HepG2 (cell line): ENCODE results near the gene CNTD1. TPM values are rescaled to one million over a fixed set of nuclear protein-coding genes. Genes with fewer than 3 reads are reported as not detected.

Experiments used
- ETV5 ChIP-seq: IDR thresholded peaks from 2 replicates; pipeline ENCODE4 v1.6.1; 2018; ENCODE audit warnings: missing biosample characterization, missing genetic modification reagents, inconsistent platforms, borderline replicate concordance
- MAFG ChIP-seq: sonication (generic); formaldehyde crosslinking; IDR thresholded peaks from 2 replicates; pipeline ENCODE4 v1.5.1; 2020; ENCODE audit warnings: mild to moderate bottlenecking, missing genetic modification reagents
- NCOA2 ChIP-seq: sonication (generic); formaldehyde crosslinking; IDR thresholded peaks from 2 replicates; pipeline ENCODE4 v1.8.0; 2022; ENCODE audit warnings: inconsistent platforms
- NFKB2 ChIP-seq: sonication (generic); formaldehyde crosslinking; IDR thresholded peaks from 2 replicates; pipeline ENCODE4 v1.4.0; 2020; ENCODE audit warnings: missing genetic modification reagents, borderline replicate concordance
- SIX4 ChIP-seq: sonication (generic); formaldehyde crosslinking; IDR thresholded peaks from 2 replicates; pipeline ENCODE4 v1.4.0; 2020; ENCODE audit warnings: missing genetic modification reagents
- ZNF816 ChIP-seq: sonication (generic); formaldehyde crosslinking; IDR thresholded peaks from 2 replicates; pipeline ENCODE4 v1.8.0; 2022; ENCODE audit warnings: missing genetic modification reagents, mild to moderate bottlenecking, borderline replicate concordance
- ZSCAN22 ChIP-seq: sonication (generic); formaldehyde crosslinking; IDR thresholded peaks from 2 replicates; pipeline ENCODE4 v1.4.0; 2020; ENCODE audit warnings: mild to moderate bottlenecking, missing genetic modification reagents
- ZSCAN9 ChIP-seq: IDR thresholded peaks from 2 replicates; pipeline ENCODE4 v1.6.1; 2016; ENCODE audit warnings: borderline replicate concordance
- polyA plus RNA-seq, 8 experiments: library from polyadenylated mRNA; depleted of rRNA in 3 of 8; stranded (reverse) in 7 of 8; unstranded in 1 of 8; fragments of >200 nt; fragmentation: Illumina TruSeq in 4 of 8; extraction: Trizol in 4 of 8; gene quantifications; 2 replicates each; pipeline versions ENCODE4 v1.2.1 to v1.2.3, GENCODE V29; 2011 to 2016; ENCODE audit warnings: low read depth in 4 of 8, missing spikeins in 1 of 8, mixed read lengths in 1 of 8; ENCODE audit not compliant: insufficient read depth in 1 of 8
- total RNA-seq, 5 experiments: library from RNA; depleted of rRNA; stranded (reverse); fragments of >200 nt; fragmentation: Illumina TruSeq; extraction: Trizol; gene quantifications; 2 replicates each; pipeline ENCODE4 v1.2.3, GENCODE V29; 2016; ENCODE audit warnings: low read depth in 1 of 5
- TF ChIP-seq, protein P1 (sequence below): sonication (generic); formaldehyde crosslinking; IDR thresholded peaks from 2 replicates; pipeline ENCODE4 v1.4.0; 2020; ENCODE audit warnings: missing genetic modification reagents, mild to moderate bottlenecking, borderline replicate concordance
- TF ChIP-seq, protein P2 (sequence below): sonication (generic); formaldehyde crosslinking; IDR thresholded peaks from 2 replicates; pipeline ENCODE4 v1.4.0; 2020; ENCODE audit warnings: missing genetic modification reagents
- TF ChIP-seq, protein P3 (sequence below): sonication (generic); formaldehyde crosslinking; IDR thresholded peaks from 2 replicates; pipeline ENCODE4 v1.5.0; 2020; ENCODE audit warnings: missing genetic modification reagents, mild to moderate bottlenecking, borderline replicate concordance
- TF ChIP-seq, protein P4 (sequence below): IDR thresholded peaks from 2 replicates; pipeline ENCODE4 v1.6.1; 2016; ENCODE audit warnings: low read depth, borderline replicate concordance
- TF ChIP-seq, protein P5 (sequence below): sonication (generic); formaldehyde crosslinking; IDR thresholded peaks from one replicate; pipeline ENCODE4 v1.5.1; 2020; ENCODE audit warnings: mild to moderate bottlenecking, missing genetic modification reagents; ENCODE audit errors: not compliant biosample characterization

Gene CNTD1
- total and polyA plus RNA-seq, 2 of the 13 experiments (the other 11 are each of a cell fraction or from before 2014, with no cell fraction given) = 0.11 to 0.15 TPM

DNA sequence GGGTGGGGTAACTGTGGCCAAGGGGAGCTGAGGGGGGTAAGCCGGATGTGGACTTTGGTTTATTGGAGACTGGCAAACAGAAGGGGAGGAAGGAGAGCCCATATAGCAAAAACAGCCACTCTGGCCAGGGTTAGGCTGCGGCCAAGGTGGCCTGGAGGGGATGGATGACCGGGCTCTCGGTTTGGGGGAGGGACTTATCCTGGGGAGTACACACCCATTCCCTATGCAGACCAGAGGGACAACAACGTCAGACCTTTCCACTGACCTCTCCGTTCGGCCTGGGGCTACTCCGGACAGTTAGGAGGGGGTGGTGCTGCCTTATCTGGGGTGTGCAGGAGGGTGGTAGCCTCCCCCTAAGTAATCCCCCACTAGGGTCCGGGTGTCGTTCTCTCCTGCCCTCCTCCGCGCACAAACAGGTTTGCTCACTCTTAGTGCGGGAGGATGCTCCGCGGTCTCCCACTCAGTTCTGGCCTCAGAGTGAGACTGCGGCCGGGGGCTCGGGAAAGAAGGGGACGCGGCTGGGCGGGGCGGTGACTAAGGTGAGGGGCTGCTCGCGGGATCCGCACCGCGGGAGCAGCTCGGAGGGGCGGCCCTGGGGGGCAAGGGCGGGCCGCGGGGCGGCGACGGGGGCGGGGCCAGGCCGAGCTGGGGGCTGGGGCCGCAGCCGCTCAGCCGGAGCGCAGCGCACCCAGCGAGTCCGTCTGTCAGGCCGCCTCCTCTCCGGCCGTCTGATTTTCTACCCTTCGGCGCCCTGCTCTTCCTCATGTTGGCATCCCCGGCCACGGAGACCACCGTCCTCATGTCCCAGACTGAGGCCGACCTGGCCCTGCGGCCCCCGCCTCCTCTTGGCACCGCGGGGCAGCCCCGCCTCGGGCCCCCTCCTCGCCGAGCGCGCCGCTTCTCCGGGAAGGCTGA lies 18.5 kb upstream of the CNTD1 start, which contains the start of gene WNK4 (continued):
- TF ChIP-seq ZSCAN9 (CRISPR knock-in tag) (peak; percentile 97), ETV5 (peak; percentile 100), ZSCAN22 (no peak; the same call in 1 of the 2 replicates), MAFG (CRISPR knock-in tag) (no peak), SIX4 (CRISPR knock-in tag) (no peak; the same call in 1 of the 2 replicates), NFKB2 (no peak; the same call in 1 of the 2 replicates), ZNF816 (CRISPR knock-in tag) (peak; percentile 85; the same call in 1 of the 2 replicates), NCOA2 (peak; percentile 87)
- TF ChIP-seq, protein P1, sequence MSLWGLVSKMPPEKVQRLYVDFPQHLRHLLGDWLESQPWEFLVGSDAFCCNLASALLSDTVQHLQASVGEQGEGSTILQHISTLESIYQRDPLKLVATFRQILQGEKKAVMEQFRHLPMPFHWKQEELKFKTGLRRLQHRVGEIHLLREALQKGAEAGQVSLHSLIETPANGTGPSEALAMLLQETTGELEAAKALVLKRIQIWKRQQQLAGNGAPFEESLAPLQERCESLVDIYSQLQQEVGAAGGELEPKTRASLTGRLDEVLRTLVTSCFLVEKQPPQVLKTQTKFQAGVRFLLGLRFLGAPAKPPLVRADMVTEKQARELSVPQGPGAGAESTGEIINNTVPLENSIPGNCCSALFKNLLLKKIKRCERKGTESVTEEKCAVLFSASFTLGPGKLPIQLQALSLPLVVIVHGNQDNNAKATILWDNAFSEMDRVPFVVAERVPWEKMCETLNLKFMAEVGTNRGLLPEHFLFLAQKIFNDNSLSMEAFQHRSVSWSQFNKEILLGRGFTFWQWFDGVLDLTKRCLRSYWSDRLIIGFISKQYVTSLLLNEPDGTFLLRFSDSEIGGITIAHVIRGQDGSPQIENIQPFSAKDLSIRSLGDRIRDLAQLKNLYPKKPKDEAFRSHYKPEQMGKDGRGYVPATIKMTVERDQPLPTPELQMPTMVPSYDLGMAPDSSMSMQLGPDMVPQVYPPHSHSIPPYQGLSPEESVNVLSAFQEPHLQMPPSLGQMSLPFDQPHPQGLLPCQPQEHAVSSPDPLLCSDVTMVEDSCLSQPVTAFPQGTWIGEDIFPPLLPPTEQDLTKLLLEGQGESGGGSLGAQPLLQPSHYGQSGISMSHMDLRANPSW (CRISPR knock-in tag) = no peak; the same call in 1 of the 2 replicates
- TF ChIP-seq, protein P2, sequence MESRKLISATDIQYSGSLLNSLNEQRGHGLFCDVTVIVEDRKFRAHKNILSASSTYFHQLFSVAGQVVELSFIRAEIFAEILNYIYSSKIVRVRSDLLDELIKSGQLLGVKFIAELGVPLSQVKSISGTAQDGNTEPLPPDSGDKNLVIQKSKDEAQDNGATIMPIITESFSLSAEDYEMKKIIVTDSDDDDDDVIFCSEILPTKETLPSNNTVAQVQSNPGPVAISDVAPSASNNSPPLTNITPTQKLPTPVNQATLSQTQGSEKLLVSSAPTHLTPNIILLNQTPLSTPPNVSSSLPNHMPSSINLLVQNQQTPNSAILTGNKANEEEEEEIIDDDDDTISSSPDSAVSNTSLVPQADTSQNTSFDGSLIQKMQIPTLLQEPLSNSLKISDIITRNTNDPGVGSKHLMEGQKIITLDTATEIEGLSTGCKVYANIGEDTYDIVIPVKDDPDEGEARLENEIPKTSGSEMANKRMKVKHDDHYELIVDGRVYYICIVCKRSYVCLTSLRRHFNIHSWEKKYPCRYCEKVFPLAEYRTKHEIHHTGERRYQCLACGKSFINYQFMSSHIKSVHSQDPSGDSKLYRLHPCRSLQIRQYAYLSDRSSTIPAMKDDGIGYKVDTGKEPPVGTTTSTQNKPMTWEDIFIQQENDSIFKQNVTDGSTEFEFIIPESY (CRISPR knock-in tag) = no peak; the same call in 1 of the 2 replicates
- TF ChIP-seq, protein P3, sequence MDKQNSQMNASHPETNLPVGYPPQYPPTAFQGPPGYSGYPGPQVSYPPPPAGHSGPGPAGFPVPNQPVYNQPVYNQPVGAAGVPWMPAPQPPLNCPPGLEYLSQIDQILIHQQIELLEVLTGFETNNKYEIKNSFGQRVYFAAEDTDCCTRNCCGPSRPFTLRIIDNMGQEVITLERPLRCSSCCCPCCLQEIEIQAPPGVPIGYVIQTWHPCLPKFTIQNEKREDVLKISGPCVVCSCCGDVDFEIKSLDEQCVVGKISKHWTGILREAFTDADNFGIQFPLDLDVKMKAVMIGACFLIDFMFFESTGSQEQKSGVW (CRISPR knock-in tag) = no peak
- TF ChIP-seq, protein P4, sequence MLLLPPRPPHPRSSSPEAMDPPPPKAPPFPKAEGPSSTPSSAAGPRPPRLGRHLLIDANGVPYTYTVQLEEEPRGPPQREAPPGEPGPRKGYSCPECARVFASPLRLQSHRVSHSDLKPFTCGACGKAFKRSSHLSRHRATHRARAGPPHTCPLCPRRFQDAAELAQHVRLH (CRISPR knock-in tag) = peak; percentile 85
- TF ChIP-seq, protein P5, sequence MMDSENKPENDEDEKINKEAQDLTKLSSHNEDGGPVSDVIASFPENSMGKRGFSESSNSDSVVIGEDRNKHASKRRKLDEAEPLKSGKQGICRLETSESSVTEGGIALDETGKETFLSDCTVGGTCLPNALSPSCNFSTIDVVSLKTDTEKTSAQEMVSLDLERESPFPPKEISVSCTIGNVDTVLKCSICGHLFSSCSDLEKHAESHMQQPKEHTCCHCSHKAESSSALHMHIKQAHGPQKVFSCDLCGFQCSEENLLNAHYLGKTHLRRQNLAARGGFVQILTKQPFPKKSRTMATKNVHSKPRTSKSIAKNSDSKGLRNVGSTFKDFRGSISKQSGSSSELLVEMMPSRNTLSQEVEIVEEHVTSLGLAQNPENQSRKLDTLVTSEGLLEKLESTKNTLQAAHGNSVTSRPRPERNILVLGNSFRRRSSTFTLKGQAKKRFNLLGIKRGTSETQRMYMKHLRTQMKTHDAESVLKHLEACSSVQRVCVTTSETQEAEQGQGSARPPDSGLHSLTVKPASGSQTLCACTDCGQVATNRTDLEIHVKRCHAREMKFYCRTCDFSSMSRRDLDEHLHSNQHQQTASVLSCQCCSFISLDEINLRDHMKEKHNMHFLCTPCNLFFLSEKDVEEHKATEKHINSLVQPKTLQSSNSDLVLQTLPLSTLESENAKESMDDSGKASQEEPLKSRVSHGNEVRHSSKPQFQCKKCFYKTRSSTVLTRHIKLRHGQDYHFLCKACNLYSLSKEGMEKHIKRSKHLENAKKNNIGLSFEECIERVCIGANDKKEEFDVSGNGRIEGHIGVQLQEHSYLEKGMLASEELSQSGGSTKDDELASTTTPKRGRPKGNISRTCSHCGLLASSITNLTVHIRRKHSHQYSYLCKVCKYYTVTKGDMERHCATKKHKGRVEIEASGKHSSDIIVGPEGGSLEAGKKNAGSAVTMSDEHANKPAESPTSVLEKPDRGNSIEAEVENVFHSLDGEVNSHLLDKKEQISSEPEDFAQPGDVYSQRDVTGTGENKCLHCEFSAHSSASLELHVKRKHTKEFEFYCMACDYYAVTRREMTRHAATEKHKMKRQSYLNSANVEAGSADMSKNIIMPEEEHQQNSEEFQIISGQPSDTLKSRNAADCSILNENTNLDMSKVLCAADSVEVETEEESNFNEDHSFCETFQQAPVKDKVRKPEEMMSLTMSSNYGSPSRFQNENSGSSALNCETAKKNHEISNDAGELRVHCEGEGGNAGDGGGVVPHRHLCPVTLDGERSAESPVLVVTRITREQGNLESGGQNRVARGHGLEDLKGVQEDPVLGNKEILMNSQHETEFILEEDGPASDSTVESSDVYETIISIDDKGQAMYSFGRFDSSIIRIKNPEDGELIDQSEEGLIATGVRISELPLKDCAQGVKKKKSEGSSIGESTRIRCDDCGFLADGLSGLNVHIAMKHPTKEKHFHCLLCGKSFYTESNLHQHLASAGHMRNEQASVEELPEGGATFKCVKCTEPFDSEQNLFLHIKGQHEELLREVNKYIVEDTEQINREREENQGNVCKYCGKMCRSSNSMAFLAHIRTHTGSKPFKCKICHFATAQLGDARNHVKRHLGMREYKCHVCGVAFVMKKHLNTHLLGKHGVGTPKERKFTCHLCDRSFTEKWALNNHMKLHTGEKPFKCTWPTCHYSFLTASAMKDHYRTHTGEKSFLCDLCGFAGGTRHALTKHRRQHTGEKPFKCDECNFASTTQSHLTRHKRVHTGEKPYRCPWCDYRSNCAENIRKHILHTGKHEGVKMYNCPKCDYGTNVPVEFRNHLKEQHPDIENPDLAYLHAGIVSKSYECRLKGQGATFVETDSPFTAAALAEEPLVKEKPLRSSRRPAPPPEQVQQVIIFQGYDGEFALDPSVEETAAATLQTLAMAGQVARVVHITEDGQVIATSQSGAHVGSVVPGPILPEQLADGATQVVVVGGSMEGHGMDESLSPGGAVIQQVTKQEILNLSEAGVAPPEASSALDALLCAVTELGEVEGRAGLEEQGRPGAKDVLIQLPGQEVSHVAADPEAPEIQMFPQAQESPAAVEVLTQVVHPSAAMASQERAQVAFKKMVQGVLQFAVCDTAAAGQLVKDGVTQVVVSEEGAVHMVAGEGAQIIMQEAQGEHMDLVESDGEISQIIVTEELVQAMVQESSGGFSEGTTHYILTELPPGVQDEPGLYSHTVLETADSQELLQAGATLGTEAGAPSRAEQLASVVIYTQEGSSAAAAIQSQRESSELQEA (CRISPR knock-in tag) = no peak
